Fibroblast of lung (primary cell): ENCODE measurements around the gene THSD7A. TPM values are rescaled to one million over a fixed set of nuclear protein-coding genes. Genes with fewer than 3 reads are reported as not detected.
A peak's percentile ranks its signal among the peaks of the same experiment; 100 is the strongest.

Source experiments
- DNase-seq, 2 donors: peaks; one replicate each; pipeline versions ENCODE4 v3.0.0 to v3.0.0-alpha.2; 2010; ENCODE audit warnings: low read depth in 2 of 2
- H2AFZ ChIP-seq: 2 replicates; pipeline ENCODE4 v1.5.1; 2012; ENCODE audit warnings: low read length, control low read depth, inconsistent platforms
- H3K27ac ChIP-seq: 2 replicates; pipeline ENCODE4 v1.5.1; 2011; ENCODE audit warnings: low read length, control low read depth; ENCODE audit not compliant: insufficient read depth
- H3K27me3 ChIP-seq: 2 replicates; pipeline ENCODE4 v1.5.1; 2011; ENCODE audit warnings: mild to moderate bottlenecking, low read length; ENCODE audit not compliant: control insufficient read depth, insufficient read depth
- H3K36me3 ChIP-seq: 2 replicates; pipeline ENCODE4 v1.5.1; 2011; ENCODE audit warnings: low read length; ENCODE audit not compliant: control insufficient read depth, insufficient read depth
- H3K4me1 ChIP-seq: 2 replicates; pipeline ENCODE4 v1.5.1; 2011; ENCODE audit warnings: low read length; ENCODE audit not compliant: control insufficient read depth, insufficient read depth; ENCODE audit errors: extremely low read depth
- H3K4me2 ChIP-seq: 2 replicates; pipeline ENCODE4 v1.5.1; 2011; ENCODE audit warnings: low read length, control low read depth; ENCODE audit not compliant: insufficient read depth; ENCODE audit errors: extremely low read depth
- H3K4me3 ChIP-seq, 4 experiments: fragments of 200-600 bp in 1 of 4; sonication (generic) in 1 of 4; replicated peaks in 1 of 4; 2 replicates each; pipeline ENCODE4 v1.5.1; 2011 to 2016; ENCODE audit warnings: low read length in 4 of 4, low read depth in 3 of 4, mild to moderate bottlenecking in 3 of 4, control low read depth in 2 of 4, inconsistent platforms in 1 of 4, mixed read lengths in 1 of 4; ENCODE audit not compliant: insufficient read depth in 1 of 4; ENCODE audit errors: control extremely low read depth in 1 of 4
- H3K79me2 ChIP-seq: 2 replicates; pipeline ENCODE4 v1.5.1; 2012; ENCODE audit warnings: mild to moderate bottlenecking, low read length, inconsistent platforms; ENCODE audit not compliant: control insufficient read depth, insufficient read depth
- H3K9ac ChIP-seq: 2 replicates; pipeline ENCODE4 v1.5.1; 2011; ENCODE audit warnings: mild to moderate bottlenecking, low read length, control low read depth; ENCODE audit not compliant: insufficient read depth
- H3K9me3 ChIP-seq: 2 replicates; pipeline ENCODE4 v1.5.1; 2012; ENCODE audit warnings: low read depth, low read length; ENCODE audit not compliant: control insufficient read depth, insufficient read depth
- H4K20me1 ChIP-seq: 2 replicates; pipeline ENCODE4 v1.5.1; 2011; ENCODE audit warnings: low read length; ENCODE audit not compliant: control insufficient read depth, insufficient read depth; ENCODE audit errors: extremely low read depth
- EZH2 ChIP-seq: IDR thresholded peaks from 2 replicates; pipeline ENCODE4 v1.5.1; 2012; ENCODE audit warnings: low read length, control low read depth, mild to moderate bottlenecking; ENCODE audit errors: missing control alignments
- polyA plus RNA-seq, 2 donors: library from polyadenylated mRNA; depleted of rRNA in 1 of 2; stranded (reverse) in 1 of 2; unstranded in 1 of 2; fragments of >200 nt; gene quantifications; 2 replicates each; pipeline ENCODE4 v1.2.1, GENCODE V29; 2011 to 2012; ENCODE audit warnings: missing spikeins in 1 of 2
- total RNA-seq: library from RNA; depleted of rRNA; stranded (reverse); fragments of >200 nt; gene quantifications from 2 replicates; pipeline ENCODE4 v1.2.1, GENCODE V29; 2014
- TF ChIP-seq, protein P1 (sequence below), 2 donors: IDR thresholded peaks in 1 of 2; conservative IDR thresholded peaks in 1 of 2; 1 replicate in 1 of 2; 2 replicates in 1 of 2; pipeline ENCODE4 v1.5.1; 2011 to 2012; ENCODE audit warnings: low read length in 2 of 2, control low read depth in 1 of 2, inconsistent platforms in 1 of 2, low read depth in 1 of 2, mild to moderate bottlenecking in 1 of 2

THSD7A gene
- total and polyA plus RNA-seq, 2 donors (not counting 1 experiment from before 2014, with no cell fraction given): 0.02 to 0.83 TPM

DNA sequence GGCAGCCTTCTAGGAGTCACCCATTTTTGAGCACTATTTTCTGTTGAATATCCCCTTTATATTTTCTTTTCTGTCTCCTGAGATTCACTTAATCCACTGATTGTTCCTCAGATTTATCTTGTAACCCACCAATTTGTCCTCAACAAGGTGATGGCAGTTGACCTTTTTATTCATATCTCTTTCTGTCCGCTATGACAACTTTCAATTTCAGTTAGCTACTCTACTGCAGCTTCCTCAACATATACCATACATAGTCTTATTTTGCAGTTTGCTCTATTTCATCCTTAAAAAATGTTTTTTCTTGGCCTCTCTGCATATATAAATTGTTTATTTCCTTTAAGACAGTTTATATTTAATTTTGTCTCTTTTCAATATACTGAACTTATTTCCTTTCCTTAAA lies 101.3 kb downstream of the THSD7A start:
- H3K4me2 ChIP-seq: no peak overlapping the region
- no peak overlapping the region for H3K4me3 ChIP-seq
- no peak overlapping the region for H3K9ac ChIP-seq
- TF ChIP-seq, protein P1, sequence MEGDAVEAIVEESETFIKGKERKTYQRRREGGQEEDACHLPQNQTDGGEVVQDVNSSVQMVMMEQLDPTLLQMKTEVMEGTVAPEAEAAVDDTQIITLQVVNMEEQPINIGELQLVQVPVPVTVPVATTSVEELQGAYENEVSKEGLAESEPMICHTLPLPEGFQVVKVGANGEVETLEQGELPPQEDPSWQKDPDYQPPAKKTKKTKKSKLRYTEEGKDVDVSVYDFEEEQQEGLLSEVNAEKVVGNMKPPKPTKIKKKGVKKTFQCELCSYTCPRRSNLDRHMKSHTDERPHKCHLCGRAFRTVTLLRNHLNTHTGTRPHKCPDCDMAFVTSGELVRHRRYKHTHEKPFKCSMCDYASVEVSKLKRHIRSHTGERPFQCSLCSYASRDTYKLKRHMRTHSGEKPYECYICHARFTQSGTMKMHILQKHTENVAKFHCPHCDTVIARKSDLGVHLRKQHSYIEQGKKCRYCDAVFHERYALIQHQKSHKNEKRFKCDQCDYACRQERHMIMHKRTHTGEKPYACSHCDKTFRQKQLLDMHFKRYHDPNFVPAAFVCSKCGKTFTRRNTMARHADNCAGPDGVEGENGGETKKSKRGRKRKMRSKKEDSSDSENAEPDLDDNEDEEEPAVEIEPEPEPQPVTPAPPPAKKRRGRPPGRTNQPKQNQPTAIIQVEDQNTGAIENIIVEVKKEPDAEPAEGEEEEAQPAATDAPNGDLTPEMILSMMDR (conservative IDR thresholded peaks at IDR 0.05 in 1 of 2, IDR thresholded peaks at IDR 0.05 in 1 of 2; ENCODE audit: low read depth in 1 of 2, low read length in 2 of 2): no peak
- no peak for TF ChIP-seq EZH2
- DNase-seq: no peak
- H3K27me3 ChIP-seq: no peaks in the 10 kb centered on the region
- H3K4me1 ChIP-seq: no peaks in the 10 kb centered on the region
- H2AFZ ChIP-seq: no peak overlapping the region
- H3K9me3 ChIP-seq: no peaks in the 10 kb centered on the region
- no peak overlapping the region for H3K27ac ChIP-seq
- H3K79me2 ChIP-seq: no peaks in the 10 kb centered on the region
- H3K36me3 ChIP-seq: no peaks in the 10 kb centered on the region
- H4K20me1 ChIP-seq: no peaks in the 10 kb centered on the region

DNA sequence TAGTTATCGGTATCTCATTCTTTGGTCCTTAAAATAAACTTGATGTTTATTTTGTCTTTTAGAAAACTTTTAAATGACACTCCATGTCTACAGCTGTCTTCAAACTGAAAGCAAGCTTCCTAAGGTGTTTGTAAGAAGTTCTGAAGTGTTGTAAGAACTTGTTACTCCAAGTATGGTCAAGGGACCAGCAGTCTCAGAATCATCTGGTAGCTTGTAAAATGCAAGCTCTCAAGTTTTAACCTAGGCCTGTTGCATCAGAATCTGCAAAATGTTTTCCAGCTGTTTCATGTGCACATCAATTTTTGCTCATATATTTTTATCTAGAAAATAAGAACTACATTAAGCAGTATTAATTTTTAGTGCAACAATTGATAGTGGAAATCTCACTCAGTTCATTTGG lies 104.1 kb downstream of the THSD7A start:
- Histone ChIP-seq H2AFZ (no peak overlapping the region), H3K36me3 (no peaks in the 10 kb centered on the region), H3K27ac (no peak overlapping the region), H4K20me1 (no peaks in the 10 kb centered on the region), H3K9me3 (no peaks in the 10 kb centered on the region), H3K4me2 (no peak overlapping the region), H3K4me3 (no peak overlapping the region), H3K9ac (no peak overlapping the region), H3K27me3 (no peaks in the 10 kb centered on the region), H3K4me1 (no peaks in the 10 kb centered on the region), H3K79me2 (no peaks in the 10 kb centered on the region)
- TF ChIP-seq, protein P1 (conservative IDR thresholded peaks at IDR 0.05 in 1 of 2, IDR thresholded peaks at IDR 0.05 in 1 of 2; ENCODE audit: low read depth in 1 of 2, low read length in 2 of 2): no peak
- TF ChIP-seq EZH2: no peak
- DNase-seq: peak in 1 of 2 donors; percentile 81

DNA sequence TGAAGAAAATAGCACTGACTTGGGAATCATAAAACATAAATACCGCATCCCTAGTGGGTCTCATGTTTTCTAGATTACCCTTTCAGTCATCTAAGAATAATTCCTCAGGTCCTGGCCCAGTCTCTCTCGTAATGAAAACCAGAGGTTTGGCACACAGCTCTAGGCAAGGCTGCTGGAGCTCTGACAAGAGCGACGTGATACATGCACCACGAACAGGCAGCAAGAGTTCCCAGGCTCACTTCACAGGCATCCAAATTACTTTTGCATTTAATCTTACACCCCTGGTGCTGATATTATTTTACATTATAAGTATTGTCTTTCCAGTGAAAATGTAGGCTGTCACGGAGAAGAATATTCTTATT lies 105.2 kb downstream of the THSD7A start:
- H3K4me2 ChIP-seq: no peak overlapping the region
- no peaks in the 10 kb centered on the region for H4K20me1 ChIP-seq
- H3K4me1 ChIP-seq: no peaks in the 10 kb centered on the region
- peak; percentile 86 to 89 for DNase-seq
- no peak overlapping the region for H2AFZ ChIP-seq
- no peaks in the 10 kb centered on the region for H3K27me3 ChIP-seq
- H3K36me3 ChIP-seq: no peaks in the 10 kb centered on the region
- no peak for TF ChIP-seq EZH2
- TF ChIP-seq, protein P1 (conservative IDR thresholded peaks at IDR 0.05 in 1 of 2, IDR thresholded peaks at IDR 0.05 in 1 of 2; ENCODE audit: low read depth in 1 of 2, low read length in 2 of 2): no peak
- H3K9ac ChIP-seq: no peak overlapping the region
- H3K79me2 ChIP-seq: no peaks in the 10 kb centered on the region
- no peak overlapping the region for H3K27ac ChIP-seq
- H3K9me3 ChIP-seq: no peaks in the 10 kb centered on the region
- H3K4me3 ChIP-seq: no peak overlapping the region
